B cell (primary cell): Measurements from ENCODE around the gene RP2. TPM values are rescaled to one million over a fixed set of nuclear protein-coding genes. Genes with fewer than 3 reads are reported as not detected.

Source experiments
- ATAC-seq: fragments of 200-7000 bp; cut with Tn5 transposase; one replicate; pipeline ENCODE4 v1.10.0; 2021; ENCODE audit warnings: low read depth, mild to moderate bottlenecking, moderate number of reproducible peaks, moderate library complexity
- CTCF ChIA-PET: fragments of 350-600 bp; sonication (Branson Sonifier 250); formaldehyde crosslinking; loops from one replicate; lab custom pipeline; 2021; ENCODE audit warnings: antibody characterized with exemption, inconsistent platforms; lab: Charles Lee
- POLR2A ChIA-PET: fragments of 350-600 bp; sonication (Branson Sonifier 250); formaldehyde crosslinking; loops from one replicate; lab custom pipeline; 2021; ENCODE audit warnings: antibody characterized with exemption; lab: Charles Lee
- DNase-seq: peaks from one replicate; pipeline ENCODE4 v3.0.0; 2013
- H2AFZ ChIP-seq: 2 replicates; pipeline ENCODE4 v1.6.1; 2012; ENCODE audit warnings: mild to moderate bottlenecking, low read depth, low read length; ENCODE audit not compliant: insufficient read depth, poor library complexity, severe bottlenecking
- H3K27ac ChIP-seq, 2 donors: 1 replicate in 1 of 2; 2 replicates in 1 of 2; pipeline ENCODE4 v1.5.1; 2012 to 2013; ENCODE audit warnings: low read length in 2 of 2, mild to moderate bottlenecking in 2 of 2, moderate library complexity in 1 of 2
- H3K27me3 ChIP-seq, 4 experiments: fragments of 200-600 bp in 1 of 4; sonication (generic) in 1 of 4; replicated peaks in 1 of 4; 1 replicate in 2 of 4; 2 replicates in 2 of 4; pipeline versions ENCODE4 v1.6.1 to v1.7.0; 2013 to 2016; ENCODE audit warnings: low read length in 3 of 4, mild to moderate bottlenecking in 2 of 4, mixed read lengths in 1 of 4, moderate library complexity in 1 of 4; ENCODE audit not compliant: insufficient read depth in 4 of 4, control insufficient read depth in 3 of 4; ENCODE audit errors: control extremely low read depth in 1 of 4
- H3K36me3 ChIP-seq, 2 experiments: replicated peaks in 1 of 2; 1 replicate in 1 of 2; 2 replicates in 1 of 2; pipeline versions ENCODE4 v1.6.1 to v1.7.1; 2013; ENCODE audit warnings: low read length in 1 of 2; ENCODE audit not compliant: insufficient read depth in 2 of 2, control insufficient read depth in 1 of 2; ENCODE audit errors: control extremely low read depth in 1 of 2, extremely low read depth in 1 of 2
- H3K4me1 ChIP-seq, 2 donors: fragments of 200-600 bp in 1 of 2; sonication (generic) in 1 of 2; 1 replicate in 1 of 2; 2 replicates in 1 of 2; pipeline versions ENCODE4 v1.5.1 to v1.6.1; 2013 to 2017; ENCODE audit warnings: low read length in 2 of 2; ENCODE audit not compliant: control insufficient read depth in 2 of 2, insufficient read depth in 2 of 2
- H3K4me2 ChIP-seq: replicated peaks from 2 replicates; pipeline ENCODE3; 2012; ENCODE audit warnings: mild to moderate bottlenecking, low read depth, low read length; ENCODE audit not compliant: poor library complexity, severe bottlenecking
- H3K4me3 ChIP-seq, 5 experiments: fragments of 200-600 bp in 1 of 5; sonication (generic) in 1 of 5; 1 replicate in 3 of 5; 2 replicates in 2 of 5; pipeline versions ENCODE4 v1.5.1 to v1.7.0; 2011 to 2016; ENCODE audit warnings: low read length in 4 of 5, mild to moderate bottlenecking in 4 of 5, low read depth in 2 of 5, control low read depth in 1 of 5, moderate library complexity in 1 of 5; ENCODE audit not compliant: insufficient read depth in 1 of 5; ENCODE audit errors: control extremely low read depth in 1 of 5, extremely low read depth in 1 of 5
- H3K79me2 ChIP-seq: fragments of 200-600 bp; sonication (generic); one replicate; pipeline ENCODE4 v1.6.0; 2016; ENCODE audit warnings: low read length; ENCODE audit not compliant: control insufficient read depth, insufficient read depth
- H3K9ac ChIP-seq: fragments of 200-600 bp; sonication (generic); 2 replicates; pipeline ENCODE4 v1.6.1; 2017; ENCODE audit warnings: mild to moderate bottlenecking, low read length, moderate library complexity
- H3K9me3 ChIP-seq, 3 donors: one replicate each; pipeline versions ENCODE4 v1.6.1 to v1.7.1; 2013; ENCODE audit warnings: low read length in 2 of 3; ENCODE audit not compliant: control insufficient read depth in 2 of 3, insufficient read depth in 1 of 3; ENCODE audit errors: control extremely low read depth in 1 of 3
- H4K20me1 ChIP-seq: 2 replicates; pipeline ENCODE4 v1.6.0; 2012; ENCODE audit warnings: mild to moderate bottlenecking, low read length; ENCODE audit not compliant: insufficient read depth, control insufficient read depth, poor library complexity, severe bottlenecking
- H3K27ac Mint-ChIP-seq: one replicate; pipeline ENCODE4 v1.8.0; 2021; ENCODE audit warnings: mixed read lengths
- H3K27me3 Mint-ChIP-seq: one replicate; pipeline ENCODE4 v1.8.0; 2021; ENCODE audit warnings: mixed read lengths
- H3K4me1 Mint-ChIP-seq: one replicate; pipeline ENCODE4 v1.8.0; 2021; ENCODE audit warnings: mixed read lengths
- H3K4me3 Mint-ChIP-seq: one replicate; pipeline ENCODE4 v1.8.0; 2021; ENCODE audit warnings: mixed read lengths
- H3K9me3 Mint-ChIP-seq: one replicate; pipeline ENCODE4 v1.8.0; 2022; ENCODE audit warnings: mixed read lengths; ENCODE audit not compliant: insufficient read depth
- EZH2 ChIP-seq: IDR thresholded peaks from 2 replicates; pipeline ENCODE4 v1.6.1; 2012; ENCODE audit warnings: borderline replicate concordance, low read depth, mild to moderate bottlenecking, moderate library complexity, low read length; ENCODE audit not compliant: insufficient read depth, poor library complexity, severe bottlenecking
- WGBS: methylation state at CpG from one replicate; pipeline ENCODE4 v1.1.5; 2013; ENCODE audit warnings: missing lambda C conversion rate; ENCODE audit not compliant: insufficient coverage; 5-methylcytosine and 5-hydroxymethylcytosine counted together
- intact Hi-C: fragments of 100-400 bp; cut with micrococcal nuclease; formaldehyde crosslinking; loops from one replicate; pipeline ENCODE4 v1.10.0; 2022
- polyA plus RNA-seq: library from polyadenylated mRNA; depleted of rRNA; stranded (reverse); fragments of >200 nt; gene quantifications from 2 replicates; pipeline ENCODE4 v1.2.3, GENCODE V29; 2012
- total RNA-seq, 2 donors: library from RNA; stranded (reverse); fragments of 120-200 nt in 1 of 2; gene quantifications; 1 replicate in 1 of 2; 2 replicates in 1 of 2; pipeline versions ENCODE4 v1.2.3 to v1.2.4, GENCODE V29; 2013 to 2022
- TF ChIP-seq, protein P1 (sequence below): fragments of 200-600 bp; IDR thresholded peaks from one replicate; pipeline ENCODE4 v1.8.0; 2022; ENCODE audit warnings: antibody characterized with exemption, mild to moderate bottlenecking

The RP2 gene
- total and polyA plus RNA-seq, 2 donors (not counting 1 experiment from before 2014, with no cell fraction given) = 5.5 to 14.9 TPM

DNA sequence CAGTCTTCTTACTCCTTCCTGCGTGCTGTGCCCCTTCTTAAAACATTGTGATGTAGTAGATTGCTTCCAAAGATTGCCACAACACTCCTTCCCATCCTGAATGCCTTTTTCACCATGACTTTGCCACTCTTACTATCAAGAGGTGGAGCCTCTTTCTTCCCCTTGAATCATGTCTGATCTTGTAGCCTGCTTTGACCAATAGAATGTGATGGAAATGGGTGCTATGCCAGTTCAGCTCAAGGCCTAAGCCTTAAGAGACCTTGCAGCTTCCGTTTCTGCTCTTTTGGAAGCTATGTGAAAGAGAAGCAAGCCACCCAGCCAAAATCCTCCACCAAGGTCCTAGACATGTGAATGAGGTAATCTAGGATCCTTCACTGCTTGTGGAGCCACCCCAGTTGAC, 31.6 kb upstream of the RP2 start:
- Histone ChIP-seq H3K9me3 (no peaks in the 10 kb centered on the region), H3K4me1 (no peaks in the 10 kb centered on the region), H4K20me1 (no peaks in the 10 kb centered on the region), H2AFZ (no peak overlapping the region), H3K79me2 (no peaks in the 10 kb centered on the region), H3K27me3 (no peaks in the 10 kb centered on the region), H3K9ac (no peak overlapping the region), H3K4me3 (no peak overlapping the region), H3K36me3 (no peaks in the 10 kb centered on the region), H3K27ac (no peak overlapping the region), H3K4me2 (no peak overlapping the region)
- ATAC-seq = no peak
- Mint-ChIP-seq H3K4me1 (no peaks in the 10 kb centered on the region), H3K9me3 (no peaks in the 10 kb centered on the region), H3K4me3 (no peak overlapping the region), H3K27ac (no peak overlapping the region), H3K27me3 (no peaks in the 10 kb centered on the region)
- no CpG with 5 or more reads among the region's 2 CpGs for WGBS
- ChIA-PET CTCF (no interaction called here), POLR2A (no interaction called here)
- DNase-seq = no peak
- intact Hi-C loops = no loop called here
- TF ChIP-seq EZH2 = no peak
- TF ChIP-seq, protein P1, sequence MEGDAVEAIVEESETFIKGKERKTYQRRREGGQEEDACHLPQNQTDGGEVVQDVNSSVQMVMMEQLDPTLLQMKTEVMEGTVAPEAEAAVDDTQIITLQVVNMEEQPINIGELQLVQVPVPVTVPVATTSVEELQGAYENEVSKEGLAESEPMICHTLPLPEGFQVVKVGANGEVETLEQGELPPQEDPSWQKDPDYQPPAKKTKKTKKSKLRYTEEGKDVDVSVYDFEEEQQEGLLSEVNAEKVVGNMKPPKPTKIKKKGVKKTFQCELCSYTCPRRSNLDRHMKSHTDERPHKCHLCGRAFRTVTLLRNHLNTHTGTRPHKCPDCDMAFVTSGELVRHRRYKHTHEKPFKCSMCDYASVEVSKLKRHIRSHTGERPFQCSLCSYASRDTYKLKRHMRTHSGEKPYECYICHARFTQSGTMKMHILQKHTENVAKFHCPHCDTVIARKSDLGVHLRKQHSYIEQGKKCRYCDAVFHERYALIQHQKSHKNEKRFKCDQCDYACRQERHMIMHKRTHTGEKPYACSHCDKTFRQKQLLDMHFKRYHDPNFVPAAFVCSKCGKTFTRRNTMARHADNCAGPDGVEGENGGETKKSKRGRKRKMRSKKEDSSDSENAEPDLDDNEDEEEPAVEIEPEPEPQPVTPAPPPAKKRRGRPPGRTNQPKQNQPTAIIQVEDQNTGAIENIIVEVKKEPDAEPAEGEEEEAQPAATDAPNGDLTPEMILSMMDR = no peak

DNA sequence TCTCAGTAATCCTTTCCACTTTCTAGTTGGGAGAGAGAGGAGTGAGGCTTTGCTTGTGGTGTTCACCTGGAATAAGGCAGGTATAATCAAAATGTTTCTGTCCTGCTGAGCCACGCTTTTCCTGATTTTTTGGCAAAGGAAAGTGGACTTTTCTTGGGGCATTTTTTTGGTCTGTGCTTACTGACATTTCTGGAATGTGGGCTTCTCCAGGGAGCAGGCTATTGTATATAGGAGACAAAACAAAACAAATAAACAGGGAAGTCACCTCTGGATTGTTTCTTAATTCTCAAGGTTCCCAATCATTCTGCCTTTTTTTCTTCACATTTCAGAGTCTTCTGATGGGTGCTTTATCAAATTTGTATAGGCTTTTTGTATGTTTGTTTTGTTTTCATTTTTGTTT, 25.7 kb upstream of the RP2 start:
- Histone ChIP-seq H3K27me3 (no peaks in the 10 kb centered on the region), H3K9me3 (no peaks in the 10 kb centered on the region), H3K27ac (no peak overlapping the region), H3K9ac (no peak overlapping the region), H3K79me2 (no peaks in the 10 kb centered on the region), H2AFZ (no peak overlapping the region), H3K4me3 (no peak overlapping the region), H4K20me1 (no peaks in the 10 kb centered on the region), H3K4me1 (no peaks in the 10 kb centered on the region), H3K4me2 (no peak overlapping the region), H3K36me3 (no peaks in the 10 kb centered on the region)
- no peak overlapping the region for H3K27ac Mint-ChIP-seq
- WGBS = no CpG with 5 or more reads among the region's 1 CpG
- DNase-seq (no peak), ATAC-seq (no peak)
- H3K4me3 Mint-ChIP-seq = no peak overlapping the region
- TF ChIP-seq EZH2 = no peak
- TF ChIP-seq, protein P1 = no peak
- CTCF ChIA-PET = no interaction called here
- POLR2A ChIA-PET = no interaction called here
- H3K27me3 Mint-ChIP-seq = no peaks in the 10 kb centered on the region
- H3K4me1 Mint-ChIP-seq = no peaks in the 10 kb centered on the region
- intact Hi-C loops = no loop called here
- H3K9me3 Mint-ChIP-seq = no peaks in the 10 kb centered on the region
